ENCODE measurements around the gene AGO3.

GRCh38 chr1:35914717-35915116, 16.2 kb upstream of the AGO3 start:
- TF ChIP-seq CTCF (IDR thresholded peaks at IDR 0.05): no peak
- no peak for TF ChIP-seq BHLHE40 (IDR thresholded peaks at IDR 0.05; ENCODE audit: low read depth, low read length)
- TF ChIP-seq BCL3 (IDR thresholded peaks at IDR 0.05): no peak
